Measurements from ENCODE around the gene NSMCE1.
"Not testable (repeated sequence)": the region's sequence is repeated elsewhere in the genome, so short reads cannot be mapped to it uniquely, and the experiment has no call there.

Gene NSMCE1

DNA sequence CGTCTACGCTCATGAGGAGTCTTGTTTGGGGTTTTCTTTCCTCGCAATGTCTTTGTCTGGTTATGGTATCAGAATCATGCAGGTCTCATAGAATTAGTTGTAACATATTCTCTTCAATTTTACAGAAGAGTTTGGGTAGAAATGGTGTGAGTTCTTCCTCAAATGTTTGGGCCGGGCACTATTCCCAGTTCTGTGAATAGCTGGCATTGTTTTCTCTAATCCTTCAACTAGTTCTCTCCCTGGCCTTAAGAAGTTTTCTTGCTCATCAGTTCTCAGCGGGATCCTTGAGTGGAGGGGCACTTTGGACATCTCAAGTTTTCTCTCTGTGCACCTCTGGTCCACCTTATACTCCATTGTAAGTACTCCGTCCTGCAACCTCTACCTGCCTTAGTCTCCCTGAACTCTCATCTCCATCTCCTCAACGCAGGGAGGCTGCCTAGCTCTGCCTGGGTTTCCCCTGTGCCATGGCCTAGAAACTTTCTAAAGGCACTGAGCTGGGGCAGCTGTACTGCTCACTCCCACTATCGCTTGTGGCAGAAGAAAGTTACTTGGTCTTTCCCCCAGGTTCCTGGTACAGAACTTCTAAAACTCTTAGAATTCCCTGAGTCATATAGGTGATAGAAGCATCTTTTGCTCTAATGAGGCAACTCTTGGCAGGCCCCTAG is 16.9 kb downstream of the NSMCE1 start:
- no peak for TF ChIP-seq ISL1 (CRISPR knock-in tag; IDR thresholded peaks at IDR 0.05)
- no peak for TF ChIP-seq ARNTL (CRISPR knock-in tag; IDR thresholded peaks at IDR 0.05; ENCODE audit: borderline replicate concordance, low read depth)
- no peak for TF ChIP-seq SNAI2 (CRISPR knock-in tag; IDR thresholded peaks at IDR 0.05)
- TF ChIP-seq, protein P1, sequence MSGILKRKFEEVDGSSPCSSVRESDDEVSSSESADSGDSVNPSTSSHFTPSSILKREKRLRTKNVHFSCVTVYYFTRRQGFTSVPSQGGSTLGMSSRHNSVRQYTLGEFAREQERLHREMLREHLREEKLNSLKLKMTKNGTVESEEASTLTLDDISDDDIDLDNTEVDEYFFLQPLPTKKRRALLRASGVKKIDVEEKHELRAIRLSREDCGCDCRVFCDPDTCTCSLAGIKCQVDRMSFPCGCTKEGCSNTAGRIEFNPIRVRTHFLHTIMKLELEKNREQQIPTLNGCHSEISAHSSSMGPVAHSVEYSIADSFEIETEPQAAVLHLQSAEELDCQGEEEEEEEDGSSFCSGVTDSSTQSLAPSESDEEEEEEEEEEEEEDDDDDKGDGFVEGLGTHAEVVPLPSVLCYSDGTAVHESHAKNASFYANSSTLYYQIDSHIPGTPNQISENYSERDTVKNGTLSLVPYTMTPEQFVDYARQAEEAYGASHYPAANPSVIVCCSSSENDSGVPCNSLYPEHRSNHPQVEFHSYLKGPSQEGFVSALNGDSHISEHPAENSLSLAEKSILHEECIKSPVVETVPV (CRISPR knock-in tag; IDR thresholded peaks at IDR 0.05), result no peak
- TF ChIP-seq ESRRG (CRISPR knock-in tag; IDR thresholded peaks at IDR 0.05), result no peak
- no peak for TF ChIP-seq ZNF70 (CRISPR knock-in tag; IDR thresholded peaks at IDR 0.05)
- TF ChIP-seq RARB (CRISPR knock-in tag; IDR thresholded peaks at IDR 0.05), result no peak
- TF ChIP-seq ZFP3 (CRISPR knock-in tag; IDR thresholded peaks at IDR 0.05), result no peak
- TF ChIP-seq, protein P2, sequence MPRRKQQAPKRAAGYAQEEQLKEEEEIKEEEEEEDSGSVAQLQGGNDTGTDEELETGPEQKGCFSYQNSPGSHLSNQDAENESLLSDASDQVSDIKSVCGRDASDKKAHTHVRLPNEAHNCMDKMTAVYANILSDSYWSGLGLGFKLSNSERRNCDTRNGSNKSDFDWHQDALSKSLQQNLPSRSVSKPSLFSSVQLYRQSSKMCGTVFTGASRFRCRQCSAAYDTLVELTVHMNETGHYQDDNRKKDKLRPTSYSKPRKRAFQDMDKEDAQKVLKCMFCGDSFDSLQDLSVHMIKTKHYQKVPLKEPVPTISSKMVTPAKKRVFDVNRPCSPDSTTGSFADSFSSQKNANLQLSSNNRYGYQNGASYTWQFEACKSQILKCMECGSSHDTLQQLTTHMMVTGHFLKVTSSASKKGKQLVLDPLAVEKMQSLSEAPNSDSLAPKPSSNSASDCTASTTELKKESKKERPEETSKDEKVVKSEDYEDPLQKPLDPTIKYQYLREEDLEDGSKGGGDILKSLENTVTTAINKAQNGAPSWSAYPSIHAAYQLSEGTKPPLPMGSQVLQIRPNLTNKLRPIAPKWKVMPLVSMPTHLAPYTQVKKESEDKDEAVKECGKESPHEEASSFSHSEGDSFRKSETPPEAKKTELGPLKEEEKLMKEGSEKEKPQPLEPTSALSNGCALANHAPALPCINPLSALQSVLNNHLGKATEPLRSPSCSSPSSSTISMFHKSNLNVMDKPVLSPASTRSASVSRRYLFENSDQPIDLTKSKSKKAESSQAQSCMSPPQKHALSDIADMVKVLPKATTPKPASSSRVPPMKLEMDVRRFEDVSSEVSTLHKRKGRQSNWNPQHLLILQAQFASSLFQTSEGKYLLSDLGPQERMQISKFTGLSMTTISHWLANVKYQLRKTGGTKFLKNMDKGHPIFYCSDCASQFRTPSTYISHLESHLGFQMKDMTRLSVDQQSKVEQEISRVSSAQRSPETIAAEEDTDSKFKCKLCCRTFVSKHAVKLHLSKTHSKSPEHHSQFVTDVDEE (CRISPR knock-in tag; IDR thresholded peaks at IDR 0.05), result no peak
- TF ChIP-seq, protein P3, sequence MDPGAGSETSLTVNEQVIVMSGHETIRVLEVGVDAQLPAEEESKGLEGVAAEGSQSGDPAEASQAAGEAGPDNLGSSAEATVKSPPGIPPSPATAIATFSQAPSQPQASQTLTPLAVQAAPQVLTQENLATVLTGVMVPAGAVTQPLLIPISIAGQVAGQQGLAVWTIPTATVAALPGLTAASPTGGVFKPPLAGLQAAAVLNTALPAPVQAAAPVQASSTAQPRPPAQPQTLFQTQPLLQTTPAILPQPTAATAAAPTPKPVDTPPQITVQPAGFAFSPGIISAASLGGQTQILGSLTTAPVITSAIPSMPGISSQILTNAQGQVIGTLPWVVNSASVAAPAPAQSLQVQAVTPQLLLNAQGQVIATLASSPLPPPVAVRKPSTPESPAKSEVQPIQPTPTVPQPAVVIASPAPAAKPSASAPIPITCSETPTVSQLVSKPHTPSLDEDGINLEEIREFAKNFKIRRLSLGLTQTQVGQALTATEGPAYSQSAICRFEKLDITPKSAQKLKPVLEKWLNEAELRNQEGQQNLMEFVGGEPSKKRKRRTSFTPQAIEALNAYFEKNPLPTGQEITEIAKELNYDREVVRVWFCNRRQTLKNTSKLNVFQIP (CRISPR knock-in tag; IDR thresholded peaks at IDR 0.05; ENCODE audit: borderline replicate concordance, low read depth), result no peak
- ATAC-seq, result no peak

GRCh38 chr16:27248886-27249285 is 19.7 kb downstream of the NSMCE1 start:
- ATAC-seq, result not testable (repeated sequence)

DNA sequence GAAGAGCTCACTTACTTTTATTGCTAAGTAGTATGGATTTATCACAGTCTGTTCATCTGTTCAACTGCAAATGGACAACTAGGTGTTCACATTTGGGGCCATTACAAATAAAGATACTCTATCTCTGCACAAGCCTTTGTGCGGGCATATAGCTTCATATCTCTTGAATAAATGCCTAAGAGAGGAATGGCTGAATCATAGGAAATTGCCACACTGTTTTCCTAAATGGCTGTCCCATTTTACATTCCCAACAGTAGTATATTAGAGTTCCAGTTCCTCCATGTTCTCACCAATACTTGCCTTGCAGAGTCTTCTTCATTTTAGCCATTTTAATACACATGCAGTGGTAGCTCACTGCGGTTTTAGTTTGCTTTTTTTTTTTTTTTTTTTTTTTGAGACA is 20.5 kb downstream of the NSMCE1 start:
- ATAC-seq, result no peak
- TF ChIP-seq PPARA (CRISPR knock-in tag; IDR thresholded peaks at IDR 0.05; ENCODE audit: borderline replicate concordance), result no peak
- TF ChIP-seq GLIS3 (CRISPR knock-in tag; IDR thresholded peaks at IDR 0.05), result no peak
- TF ChIP-seq, protein P1 (CRISPR knock-in tag; IDR thresholded peaks at IDR 0.05), result no peak
- TF ChIP-seq, protein P4, sequence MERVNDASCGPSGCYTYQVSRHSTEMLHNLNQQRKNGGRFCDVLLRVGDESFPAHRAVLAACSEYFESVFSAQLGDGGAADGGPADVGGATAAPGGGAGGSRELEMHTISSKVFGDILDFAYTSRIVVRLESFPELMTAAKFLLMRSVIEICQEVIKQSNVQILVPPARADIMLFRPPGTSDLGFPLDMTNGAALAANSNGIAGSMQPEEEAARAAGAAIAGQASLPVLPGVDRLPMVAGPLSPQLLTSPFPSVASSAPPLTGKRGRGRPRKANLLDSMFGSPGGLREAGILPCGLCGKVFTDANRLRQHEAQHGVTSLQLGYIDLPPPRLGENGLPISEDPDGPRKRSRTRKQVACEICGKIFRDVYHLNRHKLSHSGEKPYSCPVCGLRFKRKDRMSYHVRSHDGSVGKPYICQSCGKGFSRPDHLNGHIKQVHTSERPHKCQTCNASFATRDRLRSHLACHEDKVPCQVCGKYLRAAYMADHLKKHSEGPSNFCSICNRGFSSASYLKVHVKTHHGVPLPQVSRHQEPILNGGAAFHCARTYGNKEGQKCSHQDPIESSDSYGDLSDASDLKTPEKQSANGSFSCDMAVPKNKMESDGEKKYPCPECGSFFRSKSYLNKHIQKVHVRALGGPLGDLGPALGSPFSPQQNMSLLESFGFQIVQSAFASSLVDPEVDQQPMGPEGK (CRISPR knock-in tag; IDR thresholded peaks at IDR 0.05; ENCODE audit: borderline replicate concordance), result no peak
- no peak for TF ChIP-seq ZC3H10 (CRISPR knock-in tag; IDR thresholded peaks at IDR 0.05)
- TF ChIP-seq, protein P5, sequence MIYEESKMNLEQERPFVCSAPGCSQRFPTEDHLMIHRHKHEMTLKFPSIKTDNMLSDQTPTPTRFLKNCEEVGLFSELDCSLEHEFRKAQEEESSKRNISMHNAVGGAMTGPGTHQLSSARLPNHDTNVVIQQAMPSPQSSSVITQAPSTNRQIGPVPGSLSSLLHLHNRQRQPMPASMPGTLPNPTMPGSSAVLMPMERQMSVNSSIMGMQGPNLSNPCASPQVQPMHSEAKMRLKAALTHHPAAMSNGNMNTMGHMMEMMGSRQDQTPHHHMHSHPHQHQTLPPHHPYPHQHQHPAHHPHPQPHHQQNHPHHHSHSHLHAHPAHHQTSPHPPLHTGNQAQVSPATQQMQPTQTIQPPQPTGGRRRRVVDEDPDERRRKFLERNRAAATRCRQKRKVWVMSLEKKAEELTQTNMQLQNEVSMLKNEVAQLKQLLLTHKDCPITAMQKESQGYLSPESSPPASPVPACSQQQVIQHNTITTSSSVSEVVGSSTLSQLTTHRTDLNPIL (CRISPR knock-in tag; IDR thresholded peaks at IDR 0.05; ENCODE audit: low read depth), result no peak
- TF ChIP-seq, protein P2 (CRISPR knock-in tag; IDR thresholded peaks at IDR 0.05), result no peak
- no peak for TF ChIP-seq CSDC2 (CRISPR knock-in tag; IDR thresholded peaks at IDR 0.05)
- TF ChIP-seq, protein P3 (CRISPR knock-in tag; IDR thresholded peaks at IDR 0.05; ENCODE audit: borderline replicate concordance, low read depth), result no peak

DNA sequence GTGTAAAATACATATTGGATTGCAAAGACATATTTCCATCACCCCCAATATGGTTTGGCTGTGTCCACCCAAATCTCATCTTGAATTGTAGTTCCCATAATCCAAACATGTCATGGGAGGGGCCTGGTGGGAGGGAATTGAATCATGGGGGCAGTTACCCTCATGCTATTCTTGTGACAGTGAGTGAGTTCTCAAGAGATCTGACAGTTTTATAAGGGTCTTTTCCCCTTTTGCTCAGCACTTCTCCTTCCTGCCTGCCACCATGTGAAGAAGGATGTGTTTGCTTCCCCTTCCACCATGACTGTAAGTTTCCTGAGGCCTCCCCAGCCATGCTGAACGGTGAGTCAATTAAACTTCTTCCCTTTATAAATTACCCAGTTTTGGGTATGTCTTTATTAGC is 21.5 kb downstream of the NSMCE1 start:
- not testable (repeated sequence) for ATAC-seq

Measured in SK-N-SH treated with all-trans-retinoic acid at 6 μM for 48 hours (cell line).